Stimulated activated CD4-positive, alpha-beta T cell treated with anti-CD3 and anti-CD28 coated beads, Interleukin-4, amount 100 ng/mL, for 48 hours (primary cell): Measurements from ENCODE around the gene KLK1.

Experiments
- DNase-seq, 2 donors: peaks; one replicate each; pipeline ENCODE4 v3.0.0-alpha.2; 2020; ENCODE audit warnings: low read depth in 2 of 2

The KLK1 gene

DNA sequence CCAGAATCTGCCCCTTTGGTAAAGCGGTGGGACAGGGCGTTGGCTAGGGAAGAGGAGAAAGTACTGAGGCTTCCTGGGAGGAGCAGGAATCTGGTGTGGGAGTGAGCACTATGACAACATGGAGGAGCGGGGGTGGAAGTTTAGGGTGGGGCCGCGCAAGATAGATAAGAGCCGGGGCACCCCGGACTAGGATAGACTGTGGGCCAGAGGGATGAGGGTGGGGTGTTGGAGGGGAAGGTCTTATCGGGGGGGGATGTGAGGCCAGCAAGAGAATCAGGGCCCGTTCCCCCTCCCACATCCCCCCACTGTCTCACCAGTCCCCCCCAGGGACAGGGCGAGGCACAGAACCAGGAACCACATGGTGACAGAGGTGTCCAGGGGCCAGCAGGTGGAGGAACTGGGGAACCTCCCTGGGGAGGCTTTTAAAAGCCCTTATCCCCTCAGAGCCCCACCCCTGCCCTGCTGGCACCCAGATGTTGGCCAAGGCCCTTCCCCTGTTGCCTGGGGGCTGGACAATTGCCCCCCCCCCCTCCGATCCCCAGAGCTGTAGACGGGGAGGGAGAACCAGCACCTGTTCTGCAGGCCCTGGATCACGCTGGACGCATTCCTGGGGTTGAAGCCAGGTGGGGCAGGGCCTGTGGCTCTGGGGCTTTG, at the start of gene KLK1:
KLK1 (minus strand) TSS at position 399 of the 654 bp plus-strand sequence; CDS start at position 360, 39 bp downstream.
- no peak for DNase-seq

DNA sequence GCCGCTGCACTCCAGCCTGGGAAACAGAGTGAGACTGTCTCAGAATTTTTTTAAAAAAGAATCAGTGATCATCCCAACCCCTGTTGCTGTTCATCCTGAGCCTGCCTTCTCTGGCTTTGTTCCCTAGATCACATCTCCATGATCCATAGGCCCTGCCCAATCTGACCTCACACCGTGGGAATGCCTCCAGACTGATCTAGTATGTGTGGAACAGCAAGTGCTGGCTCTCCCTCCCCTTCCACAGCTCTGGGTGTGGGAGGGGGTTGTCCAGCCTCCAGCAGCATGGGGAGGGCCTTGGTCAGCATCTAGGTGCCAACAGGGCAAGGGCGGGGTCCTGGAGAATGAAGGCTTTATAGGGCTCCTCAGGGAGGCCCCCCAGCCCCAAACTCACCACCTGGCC, 49.5 kb upstream of the KLK1 start, which contains the start of gene KLK2:
KLK2 (plus strand) TSS at position 384 of the 400 bp plus-strand sequence. CDS start 35 bp downstream, outside the sequence.
- DNase-seq = no peak

DNA sequence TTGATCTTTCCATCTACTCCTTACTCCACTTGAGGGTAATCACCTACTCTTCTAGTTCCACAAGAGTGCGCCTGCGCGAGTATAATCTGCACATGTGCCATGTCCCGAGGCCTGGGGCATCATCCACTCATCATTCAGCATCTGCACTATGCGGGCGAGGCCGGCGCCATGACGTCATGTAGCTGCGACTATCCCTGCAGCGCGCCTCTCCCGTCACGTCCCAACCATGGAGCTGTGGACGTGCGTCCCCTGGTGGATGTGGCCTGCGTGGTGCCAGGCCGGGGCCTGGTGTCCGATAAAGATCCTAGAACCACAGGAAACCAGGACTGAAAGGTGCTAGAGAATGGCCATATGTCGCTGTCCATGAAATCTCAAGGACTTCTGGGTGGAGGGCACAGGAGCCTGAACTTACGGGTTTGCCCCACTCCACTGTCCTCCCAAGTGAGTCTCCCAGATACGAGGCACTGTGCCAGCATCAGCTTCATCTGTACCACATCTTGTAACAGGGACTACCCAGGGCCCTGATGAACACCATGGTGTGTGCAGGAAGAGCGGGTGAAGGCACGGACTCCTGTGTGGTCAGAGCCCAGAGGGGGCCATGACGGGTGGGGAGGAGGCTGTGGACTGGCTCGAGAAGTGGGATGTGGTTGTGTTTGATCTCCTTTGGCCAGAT, 47.0 kb upstream of the KLK1 start:
- DNase-seq = peak; percentile 12 to 24

GRCh38 chr19:50869479-50869878, 45.9 kb upstream of the KLK1 start:
- DNase-seq = no peak

- no peak for DNase-seq
Observed at GRCh38 chr19:50861496-50862286, 38.1 kb upstream of the KLK1 start.

DNA sequence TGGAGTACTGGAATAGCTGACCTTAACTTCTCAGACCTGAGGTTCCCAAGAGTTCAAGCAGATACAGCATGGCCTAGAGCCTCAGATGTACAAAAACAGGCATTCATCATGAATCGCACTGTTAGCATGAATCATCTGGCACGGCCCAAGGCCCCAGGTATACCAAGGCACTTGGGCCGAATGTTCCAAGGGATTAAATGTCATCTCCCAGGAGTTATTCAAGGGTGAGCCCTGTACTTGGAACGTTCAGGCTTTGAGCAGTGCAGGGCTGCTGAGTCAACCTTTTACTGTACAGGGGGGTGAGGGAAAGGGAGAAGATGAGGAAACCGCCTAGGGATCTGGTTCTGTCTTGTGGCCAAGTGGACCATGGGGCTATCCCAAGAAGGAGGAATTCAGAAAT, 37.4 kb upstream of the KLK1 start:
- no peak for DNase-seq

GRCh38 chr19:50859849-50860248, 36.3 kb upstream of the KLK1 start:
- no peak for DNase-seq

- DNase-seq = no peak
Observed at GRCh38 chr19:50858886-50859285, 35.3 kb upstream of the KLK1 start.

DNA sequence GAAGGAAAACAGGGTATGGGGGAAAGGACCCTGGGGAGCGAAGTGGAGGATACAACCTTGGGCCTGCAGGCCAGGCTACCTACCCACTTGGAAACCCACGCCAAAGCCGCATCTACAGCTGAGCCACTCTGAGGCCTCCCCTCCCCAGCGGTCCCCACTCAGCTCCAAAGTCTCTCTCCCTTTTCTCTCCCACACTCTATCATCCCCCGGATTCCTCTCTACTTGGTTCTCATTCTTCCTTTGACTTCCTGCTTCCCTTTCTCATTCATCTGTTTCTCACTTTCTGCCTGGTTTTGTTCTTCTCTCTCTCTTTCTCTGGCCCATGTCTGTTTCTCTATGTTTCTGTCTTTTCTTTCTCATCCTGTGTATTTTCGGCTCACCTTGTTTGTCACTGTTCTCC, 33.8 kb upstream of the KLK1 start:
- DNase-seq = no peak

- DNase-seq = no peak
Observed at GRCh38 chr19:50854636-50855410, 31.2 kb upstream of the KLK1 start, which contains the start of gene KLK3. Gene KLK3 (plus strand): TSS chr19:50854915. CDS start chr19:50854956, 41 bp downstream.

- no peak for DNase-seq
Observed at GRCh38 chr19:50851620-50852019, 28.0 kb upstream of the KLK1 start.

DNA sequence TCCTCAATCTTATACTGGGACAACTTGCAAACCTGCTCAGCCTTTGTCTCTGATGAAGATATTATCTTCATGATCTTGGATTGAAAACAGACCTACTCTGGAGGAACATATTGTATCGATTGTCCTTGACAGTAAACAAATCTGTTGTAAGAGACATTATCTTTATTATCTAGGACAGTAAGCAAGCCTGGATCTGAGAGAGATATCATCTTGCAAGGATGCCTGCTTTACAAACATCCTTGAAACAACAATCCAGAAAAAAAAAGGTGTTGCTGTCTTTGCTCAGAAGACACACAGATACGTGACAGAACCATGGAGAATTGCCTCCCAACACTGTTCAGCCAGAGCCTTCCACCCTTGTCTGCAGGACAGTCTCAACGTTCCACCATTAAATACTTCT, 27.2 kb upstream of the KLK1 start:
- DNase-seq = no peak

GRCh38 chr19:50844296-50844935, 20.8 kb upstream of the KLK1 start:
- no peak for DNase-seq

DNA sequence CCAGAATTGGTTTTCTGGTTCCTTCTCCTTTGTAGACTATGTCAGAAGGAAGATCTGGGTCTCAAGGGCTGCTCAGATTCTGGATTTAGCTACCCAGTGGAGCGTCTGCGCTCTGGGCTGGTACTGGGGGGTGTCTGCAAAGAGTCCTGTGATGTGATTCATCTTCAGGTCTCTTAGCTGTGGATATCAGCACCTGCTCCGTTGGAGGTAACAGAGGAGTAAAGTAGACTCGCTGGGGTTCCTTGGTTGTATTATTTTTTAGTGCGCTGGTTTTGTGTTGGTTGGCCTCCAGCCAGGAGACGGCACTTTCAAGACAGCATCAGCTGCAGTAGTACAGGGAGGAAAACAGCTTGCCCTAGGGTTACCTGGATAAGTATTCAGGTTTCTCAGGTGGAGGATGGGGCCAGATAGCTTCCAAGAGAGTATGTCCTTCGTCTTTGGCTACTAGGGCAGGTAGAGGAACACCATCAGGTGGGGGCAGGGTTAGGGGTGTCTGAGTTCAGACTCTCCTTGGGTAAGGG, 20.2 kb upstream of the KLK1 start:
- no peak for DNase-seq

- no peak for DNase-seq
Observed at GRCh38 chr19:50843205-50843604, 19.6 kb upstream of the KLK1 start.

GRCh38 chr19:50842130-50842529, 18.5 kb upstream of the KLK1 start:
- no peak for DNase-seq

DNA sequence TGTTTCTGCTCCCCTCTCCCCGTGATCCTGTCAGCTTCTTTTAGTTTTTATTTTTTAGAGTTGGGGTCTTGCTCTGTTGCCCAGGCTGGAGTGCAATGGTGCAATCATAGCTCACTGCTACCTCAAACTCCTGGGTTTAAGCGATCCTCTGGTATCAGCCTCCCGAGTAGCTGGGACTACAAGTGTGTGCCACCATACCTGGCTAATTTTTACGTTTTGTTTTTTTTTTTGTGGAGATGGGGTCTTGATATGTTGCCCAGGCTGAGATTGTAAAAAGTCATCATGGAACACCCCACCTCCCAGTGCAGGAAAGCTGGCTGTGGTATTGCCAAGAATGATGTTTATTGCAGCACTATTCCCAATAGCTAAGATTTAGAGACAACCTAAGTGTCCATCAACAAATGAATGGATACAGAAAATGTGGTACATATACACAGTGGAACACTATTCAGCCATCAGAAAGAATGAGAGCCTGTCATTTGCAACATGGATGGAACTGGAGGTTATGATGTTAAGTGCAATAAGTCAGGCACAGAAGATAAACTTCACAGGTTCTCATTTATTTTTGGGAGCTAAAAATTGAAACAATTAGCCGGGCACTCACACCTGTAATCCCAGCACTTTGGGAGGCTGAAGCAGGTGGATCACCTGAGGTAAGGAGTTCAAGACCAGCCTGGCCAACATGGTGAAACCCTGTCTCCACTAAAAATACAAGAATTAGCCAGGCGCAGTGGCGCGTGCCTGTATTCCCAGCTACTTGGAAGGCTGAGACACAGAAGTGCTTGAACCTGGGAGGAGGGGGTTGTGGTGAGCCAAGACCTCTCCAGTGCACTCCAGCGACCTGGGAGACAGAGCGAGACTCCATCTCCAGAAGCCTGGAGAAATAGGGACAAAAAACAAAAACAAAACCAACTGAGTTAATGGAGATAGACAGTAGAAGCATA, 16.4 kb upstream of the KLK1 start:
- DNase-seq = no peak

GRCh38 chr19:50838239-50838638, 14.7 kb upstream of the KLK1 start:
- no peak for DNase-seq

GRCh38 chr19:50837300-50837699, 13.7 kb upstream of the KLK1 start:
- no peak for DNase-seq
